Keratinocyte (primary cell): ENCODE data around the gene PPL.

Source experiments
- EZH2 ChIP-seq: IDR thresholded peaks from one replicate; pipeline ENCODE4 v1.6.1; 2012; ENCODE audit warnings: inconsistent platforms, mild to moderate bottlenecking, low read length, moderate library complexity
- TF ChIP-seq, protein P1 (sequence below), 3 experiments: IDR thresholded peaks in 1 of 3; conservative IDR thresholded peaks in 1 of 3; optimal IDR thresholded peaks in 1 of 3; 2 replicates in 2 of 3; 3 replicates in 1 of 3; pipeline versions ENCODE3 to v1.5.1; 2011; ENCODE audit warnings: low read length in 3 of 3, mild to moderate bottlenecking in 3 of 3, moderate library complexity in 2 of 3, control low read depth in 1 of 3, inconsistent platforms in 1 of 3; ENCODE audit not compliant: insufficient read depth in 2 of 3; ENCODE audit errors: extremely low read depth in 1 of 3

DNA sequence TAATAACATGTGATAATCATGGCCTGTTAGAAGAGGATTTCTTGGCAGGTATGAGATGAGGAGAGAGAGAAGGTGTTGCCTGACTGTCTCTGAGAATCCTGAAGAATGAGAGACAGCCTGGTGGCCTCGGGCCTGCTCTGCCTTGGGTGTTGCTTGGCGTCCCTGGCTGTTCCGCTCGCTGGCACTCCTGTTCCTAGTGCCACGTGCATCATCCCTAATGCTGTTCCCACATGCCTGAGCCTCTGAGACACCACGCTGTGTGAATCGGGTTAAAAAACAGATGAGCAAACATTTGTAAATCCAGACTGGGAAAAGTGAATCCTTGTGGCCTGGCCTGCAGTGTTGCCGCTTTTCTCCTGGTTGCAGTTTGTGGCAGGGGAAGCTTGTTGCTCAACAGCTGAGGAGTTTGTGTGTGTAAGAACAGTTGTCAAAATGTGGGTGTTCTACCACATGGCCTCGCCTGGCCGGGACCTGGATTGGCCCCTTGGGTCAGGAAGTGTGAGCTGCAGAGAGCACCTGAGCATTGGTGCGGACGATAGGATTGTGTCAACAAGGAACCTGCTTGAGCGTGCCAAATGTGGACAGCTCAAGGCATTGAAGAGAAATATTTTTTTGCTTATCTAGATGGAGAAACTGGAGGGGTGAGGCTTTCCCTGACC, 67.7 kb downstream of the PPL start:
- TF ChIP-seq, protein P1, sequence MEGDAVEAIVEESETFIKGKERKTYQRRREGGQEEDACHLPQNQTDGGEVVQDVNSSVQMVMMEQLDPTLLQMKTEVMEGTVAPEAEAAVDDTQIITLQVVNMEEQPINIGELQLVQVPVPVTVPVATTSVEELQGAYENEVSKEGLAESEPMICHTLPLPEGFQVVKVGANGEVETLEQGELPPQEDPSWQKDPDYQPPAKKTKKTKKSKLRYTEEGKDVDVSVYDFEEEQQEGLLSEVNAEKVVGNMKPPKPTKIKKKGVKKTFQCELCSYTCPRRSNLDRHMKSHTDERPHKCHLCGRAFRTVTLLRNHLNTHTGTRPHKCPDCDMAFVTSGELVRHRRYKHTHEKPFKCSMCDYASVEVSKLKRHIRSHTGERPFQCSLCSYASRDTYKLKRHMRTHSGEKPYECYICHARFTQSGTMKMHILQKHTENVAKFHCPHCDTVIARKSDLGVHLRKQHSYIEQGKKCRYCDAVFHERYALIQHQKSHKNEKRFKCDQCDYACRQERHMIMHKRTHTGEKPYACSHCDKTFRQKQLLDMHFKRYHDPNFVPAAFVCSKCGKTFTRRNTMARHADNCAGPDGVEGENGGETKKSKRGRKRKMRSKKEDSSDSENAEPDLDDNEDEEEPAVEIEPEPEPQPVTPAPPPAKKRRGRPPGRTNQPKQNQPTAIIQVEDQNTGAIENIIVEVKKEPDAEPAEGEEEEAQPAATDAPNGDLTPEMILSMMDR (optimal IDR thresholded peaks at IDR 0.05 in 1 of 3, IDR thresholded peaks at IDR 0.05 in 1 of 3, conservative IDR thresholded peaks at IDR 0.05 in 1 of 3; ENCODE audit: extremely low read depth in 1 of 3, insufficient read depth in 2 of 3, low read length in 3 of 3) = no peak
- no peak for TF ChIP-seq EZH2
